HUDEP-2 (cell line): Measurements from ENCODE around the gene ZEB2.
"Not testable (repeated sequence)": the region's sequence is repeated elsewhere in the genome, so short reads cannot be mapped to it uniquely, and the experiment has no call there.

Source experiments
- DNase-seq, 76 experiments: peaks; one replicate each; lab custom pipeline; 2025; ENCODE audit not compliant: unreplicated experiment in 76 of 76; lab: John Stamatoyannopoulos, UW

ZEB2 gene

GRCh38 chr2:144364944-144365738 is 154.8 kb downstream of the ZEB2 start:
- no peak for DNase-seq

- not testable (repeated sequence) for DNase-seq
Measured at GRCh38 chr2:144364247-144364646, 155.7 kb downstream of the ZEB2 start.

DNA sequence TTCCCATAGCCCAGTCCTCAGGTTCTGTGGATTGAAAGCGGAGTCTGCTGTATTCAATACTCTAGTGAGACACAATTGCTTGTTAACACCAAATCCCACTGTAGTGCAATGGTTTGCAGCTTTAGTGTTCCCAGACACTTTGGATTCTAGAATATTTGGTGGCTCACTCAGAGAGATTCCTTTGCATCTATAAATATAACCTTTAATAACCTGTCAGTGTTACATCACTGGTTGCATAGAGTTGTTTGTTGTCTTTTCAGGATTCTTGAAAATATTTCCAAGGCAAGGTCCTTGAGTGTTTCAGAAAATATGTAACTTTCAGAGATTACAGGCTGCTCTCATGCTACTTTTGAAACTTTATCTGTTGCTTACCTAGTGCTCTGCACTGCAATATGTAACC is 157.5 kb downstream of the ZEB2 start:
- no peak for DNase-seq

DNA sequence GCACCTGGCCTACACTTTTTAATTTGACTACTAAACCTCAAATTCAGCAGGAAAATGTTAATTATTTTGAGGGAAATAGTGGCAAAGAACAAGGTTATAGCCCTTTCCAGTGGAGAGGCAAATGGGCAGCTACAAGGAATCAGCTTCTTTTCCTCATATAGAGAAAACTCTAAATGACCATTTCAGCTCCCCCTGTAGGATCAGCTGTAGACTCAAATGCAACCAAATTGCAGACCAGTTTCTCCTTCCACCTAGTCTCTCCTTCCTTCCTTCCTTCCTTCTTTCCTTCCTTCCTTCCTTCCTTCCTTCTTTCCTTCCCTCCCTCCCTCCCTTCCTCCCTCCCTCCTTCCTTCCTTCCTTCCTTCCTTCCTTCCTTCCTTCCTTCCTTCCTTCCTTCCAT is 158.2 kb downstream of the ZEB2 start:
- no peak for DNase-seq

DNA sequence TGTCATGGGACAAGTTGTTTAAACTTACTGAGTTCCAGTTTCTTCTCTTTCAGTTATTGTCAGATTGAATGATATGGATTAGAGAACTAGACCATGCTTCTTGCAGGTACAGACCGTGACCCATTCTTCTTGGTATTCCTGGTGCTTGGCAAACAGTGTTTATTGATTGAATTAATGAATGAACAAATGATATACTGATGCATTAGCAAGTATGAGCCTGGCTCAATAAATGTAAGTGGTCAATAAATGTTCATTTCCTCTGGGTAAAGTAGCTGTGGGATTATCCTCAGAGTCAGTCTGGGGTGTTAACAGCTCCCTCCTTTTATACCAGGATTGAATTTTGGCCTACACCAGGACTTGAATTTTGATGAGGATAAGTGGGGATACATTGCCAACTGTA is 160.2 kb downstream of the ZEB2 start:
- no peak for DNase-seq

DNA sequence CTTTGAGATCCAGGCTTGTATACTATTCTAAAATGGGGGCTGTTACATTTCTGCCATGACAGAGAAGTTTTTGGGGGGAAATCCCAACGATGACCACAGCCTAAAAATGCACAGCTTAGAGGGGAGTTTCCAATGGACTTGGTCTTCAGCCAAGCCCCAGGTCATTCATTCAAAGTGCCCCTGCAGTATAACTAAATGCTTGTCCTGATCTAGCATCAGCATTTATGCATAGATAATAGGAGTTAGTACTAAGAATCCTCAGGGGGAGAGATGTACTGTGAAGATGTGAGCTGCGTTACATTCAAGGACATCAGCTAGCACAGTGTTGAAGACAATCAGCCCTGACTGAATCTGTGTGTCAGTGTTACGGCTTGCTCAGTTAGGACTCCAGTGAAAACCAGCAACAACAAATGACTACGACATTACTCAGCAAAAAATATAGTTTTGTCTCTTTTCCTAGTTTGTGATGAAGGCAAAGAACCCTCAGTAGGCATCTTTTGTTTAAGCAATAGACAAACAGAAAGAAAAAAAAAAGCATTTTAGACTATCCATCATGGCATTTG is 160.9 kb downstream of the ZEB2 start:
- DNase-seq, result no peak

DNA sequence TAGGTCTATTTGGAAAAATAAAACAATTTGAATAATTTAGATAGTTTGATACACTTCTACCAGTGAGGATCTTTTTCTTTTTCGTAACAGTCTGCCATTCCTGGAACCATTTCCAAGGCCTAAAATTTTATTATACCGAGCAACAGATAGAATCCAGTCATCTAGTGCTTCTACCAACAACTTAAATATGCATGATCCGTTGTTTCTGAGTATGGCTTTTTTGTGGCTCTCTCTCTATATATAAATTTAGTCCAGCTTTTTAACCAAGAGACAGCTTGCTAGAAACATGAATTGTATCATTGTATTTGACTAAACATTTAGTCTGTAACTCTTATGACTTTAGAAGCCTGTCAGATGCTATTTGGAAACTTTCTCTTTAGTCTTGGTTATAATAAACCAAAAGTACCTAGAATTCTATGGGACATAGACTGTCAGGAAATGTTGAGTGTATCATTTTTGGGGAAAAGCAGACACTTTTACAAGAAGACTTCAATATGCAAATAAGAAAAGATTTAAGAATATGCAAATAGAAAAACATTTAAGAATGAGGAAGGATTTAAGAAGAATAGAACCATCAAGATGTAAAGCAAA is 161.4 kb downstream of the ZEB2 start:
- DNase-seq, result no peak

GRCh38 chr2:144357623-144358373 is 162.1 kb downstream of the ZEB2 start:
- no peak for DNase-seq

DNA sequence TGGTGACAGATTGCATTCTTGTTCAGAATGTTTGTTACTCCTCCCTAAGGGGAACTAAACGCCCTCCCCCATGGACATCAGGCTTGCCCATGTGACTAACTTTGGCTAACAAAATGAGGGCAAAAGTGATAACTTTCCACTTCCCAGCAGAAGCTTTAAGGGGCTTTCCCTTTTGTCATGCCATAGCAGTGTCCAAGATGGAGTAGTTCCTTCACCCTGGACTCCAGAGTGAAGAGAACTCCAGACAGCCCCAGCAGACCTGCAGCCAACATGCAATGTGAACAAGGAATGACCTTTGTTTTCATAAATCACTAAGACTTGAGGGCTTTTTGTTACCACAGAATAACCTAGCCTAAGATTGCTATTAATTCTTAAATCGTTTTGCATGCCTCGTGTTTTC is 163.5 kb downstream of the ZEB2 start:
- no peak for DNase-seq

- DNase-seq, result no peak
Measured at GRCh38 chr2:144354953-144355352, 165.0 kb downstream of the ZEB2 start.

DNA sequence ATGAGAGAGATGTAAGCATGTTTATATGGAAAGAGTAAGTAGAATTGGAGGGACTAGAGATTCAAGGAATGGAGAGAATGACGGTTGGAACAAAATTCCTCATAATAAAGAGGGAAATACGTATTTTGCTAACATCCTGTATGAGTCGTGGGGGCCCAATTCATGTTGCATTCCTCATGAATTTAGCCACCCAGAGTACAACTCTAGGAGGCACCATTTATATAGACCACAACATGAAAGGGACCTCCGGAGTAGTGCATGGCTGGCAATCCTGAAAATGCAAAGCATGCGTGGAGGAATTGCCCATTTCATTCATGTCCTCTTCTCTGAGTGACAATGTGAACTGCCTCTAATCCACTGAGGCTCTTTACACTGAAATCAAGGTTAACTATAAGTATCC is 168.2 kb downstream of the ZEB2 start:
- DNase-seq, result no peak

- DNase-seq, result no peak
Measured at GRCh38 chr2:144350151-144350802, 169.6 kb downstream of the ZEB2 start.

GRCh38 chr2:144349674-144350073 is 170.2 kb downstream of the ZEB2 start:
- DNase-seq, result no peak

- no peak for DNase-seq
Measured at GRCh38 chr2:144348846-144349245, 171.1 kb downstream of the ZEB2 start.

GRCh38 chr2:144346229-144346628 is 173.7 kb downstream of the ZEB2 start:
- DNase-seq, result peak in 11 of 76 experiments; percentile 5 to 44 (median 13)

GRCh38 chr2:144343145-144343544 is 176.8 kb downstream of the ZEB2 start:
- no peak for DNase-seq

DNA sequence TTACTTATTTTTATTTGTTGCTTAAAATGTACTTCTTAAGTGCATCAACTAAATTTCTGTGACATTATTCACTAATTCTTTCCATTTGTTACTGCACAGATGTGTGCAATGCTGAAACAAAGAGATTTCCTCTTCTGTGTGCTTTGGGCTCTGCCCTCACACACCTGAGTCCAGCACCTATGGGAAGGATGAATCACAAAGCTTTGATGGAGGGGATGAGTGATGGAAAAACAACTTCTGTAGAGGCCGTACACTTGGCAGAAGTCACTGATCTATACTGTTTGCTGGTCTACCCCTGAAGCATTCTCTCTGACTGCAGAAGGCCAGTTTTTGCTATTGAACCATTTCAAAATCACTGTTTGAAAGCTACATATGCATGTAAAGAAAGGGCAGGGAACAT is 178.4 kb downstream of the ZEB2 start:
- DNase-seq, result no peak

DNA sequence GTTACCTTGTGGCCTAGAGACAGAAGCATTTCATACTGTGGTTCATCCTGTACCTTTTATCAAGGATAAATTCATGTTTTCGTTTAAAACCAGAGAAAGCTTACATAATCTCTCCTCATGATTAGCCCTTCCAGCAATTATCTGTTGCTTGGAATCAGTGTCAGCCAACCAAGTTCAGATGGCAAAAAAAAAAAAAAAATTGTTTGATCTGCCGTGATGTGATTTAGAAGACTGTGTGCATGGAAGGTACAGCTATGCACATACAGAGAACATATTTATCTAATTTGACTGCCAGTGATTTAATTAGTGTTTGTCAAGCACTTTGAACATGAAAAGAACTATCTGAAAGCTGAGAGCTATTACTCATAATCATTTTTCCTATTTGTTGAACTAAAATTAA is 180.9 kb downstream of the ZEB2 start:
- DNase-seq, result no peak

GRCh38 chr2:144334551-144334950 is 185.4 kb downstream of the ZEB2 start:
- DNase-seq, result no peak
